Bladder microvascular endothelial cell (primary cell): ENCODE data around the gene DSC2. TPM values are rescaled to one million over a fixed set of nuclear protein-coding genes. Genes with fewer than 3 reads are reported as not detected.

Experiments
- total RNA-seq: library from RNA; depleted of rRNA; stranded (reverse); fragments of >200 nt; gene quantifications from 2 replicates; pipeline ENCODE4 v1.2.3, GENCODE V29; 2014

The DSC2 gene
- 0.13 and 0.49 TPM in 2 replicates for total RNA-seq

GRCh38 chr18:31102025-31102684 is at the start of gene DSC2:
TSS of gene DSC2 (minus strand) at chr18:31102421. CDS start at chr18:31101971, 450 bp downstream.

GRCh38 chr18:31042406-31043181 is 59.6 kb downstream of the DSC2 start, which contains the start of gene DSC3:
TSS of gene DSC3 (minus strand) at chr18:31042742. CDS start at chr18:31042660, 82 bp downstream.

Other genes with a start within 250 kb of the DSC2 start
- gene DSC3, start 59.7 kb downstream of the DSC2 start, total RNA-seq, result 0.16 and 0.44 TPM in 2 replicates
- not detected in 2 replicates for gene DSC1, start 60.4 kb upstream of the DSC2 start, total RNA-seq
- not detected in 2 replicates for gene DSG1, start 215.7 kb upstream of the DSC2 start, total RNA-seq